ENCODE data around the gene KRTAP5-11. TPM values are rescaled to one million over a fixed set of nuclear protein-coding genes. Genes with fewer than 3 reads are reported as not detected.

Gene KRTAP5-11, protein sequence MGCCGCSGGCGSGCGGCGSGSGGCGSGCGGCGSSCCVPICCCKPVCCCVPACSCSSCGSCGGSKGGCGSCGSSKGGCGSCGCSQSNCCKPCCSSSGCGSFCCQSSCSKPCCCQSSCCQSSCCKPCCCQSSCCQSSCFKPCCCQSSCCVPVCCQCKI
- not detected in 2 replicates for total RNA-seq

DNA sequence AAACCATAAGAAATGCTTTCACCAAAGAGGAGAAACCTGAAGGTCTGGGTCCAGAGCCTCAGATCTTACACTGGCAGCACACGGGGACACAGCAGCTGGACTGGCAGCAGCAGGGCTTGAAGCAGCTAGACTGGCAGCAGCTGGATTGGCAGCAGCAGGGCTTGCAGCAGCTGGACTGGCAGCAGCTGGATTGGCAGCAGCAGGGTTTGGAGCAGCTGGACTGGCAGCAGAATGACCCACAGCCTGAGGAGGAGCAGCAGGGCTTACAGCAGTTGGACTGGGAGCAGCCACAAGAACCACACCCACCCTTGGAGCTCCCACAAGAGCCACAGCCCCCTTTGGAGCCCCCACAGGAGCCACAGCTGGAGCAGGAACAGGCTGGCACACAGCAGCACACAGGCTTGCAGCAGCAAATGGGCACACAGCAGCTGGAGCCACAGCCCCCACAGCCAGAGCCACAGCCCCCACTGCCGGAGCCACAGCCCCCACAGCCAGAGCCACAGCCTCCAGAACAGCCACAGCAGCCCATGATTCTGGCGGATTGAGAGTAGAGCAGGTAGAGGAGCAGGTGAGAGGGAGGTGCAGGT, at the start of gene KRTAP5-11:
Gene KRTAP5-11 (minus strand): TSS at position 567 of the 587 bp plus-strand sequence. CDS start 38 bp downstream, at position 529.

DNA sequence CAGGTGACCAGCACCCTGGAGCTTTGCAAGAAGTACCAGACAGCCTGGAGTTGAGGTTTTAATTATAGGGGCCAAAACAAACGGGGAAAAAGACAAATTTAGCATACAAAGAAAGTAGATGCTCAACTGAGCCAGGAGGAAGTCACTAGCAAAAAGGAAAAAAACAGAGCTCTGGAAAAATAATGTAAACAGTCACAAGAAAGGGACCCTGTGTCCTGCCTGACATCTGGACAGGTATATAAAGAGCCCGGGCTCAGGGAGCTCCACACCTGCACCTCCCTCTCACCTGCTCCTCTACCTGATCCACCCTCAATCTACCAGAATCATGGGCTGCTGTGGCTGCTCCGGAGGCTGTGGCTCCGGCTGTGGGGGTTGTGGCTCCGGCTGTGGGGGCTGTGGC, 17.4 kb downstream of the KRTAP5-11 start, which contains the start of gene KRTAP5-10:
Gene KRTAP5-10 (plus strand): TSS at position 301 of the 400 bp plus-strand sequence. CDS start 25 bp downstream, at position 326.

DNA sequence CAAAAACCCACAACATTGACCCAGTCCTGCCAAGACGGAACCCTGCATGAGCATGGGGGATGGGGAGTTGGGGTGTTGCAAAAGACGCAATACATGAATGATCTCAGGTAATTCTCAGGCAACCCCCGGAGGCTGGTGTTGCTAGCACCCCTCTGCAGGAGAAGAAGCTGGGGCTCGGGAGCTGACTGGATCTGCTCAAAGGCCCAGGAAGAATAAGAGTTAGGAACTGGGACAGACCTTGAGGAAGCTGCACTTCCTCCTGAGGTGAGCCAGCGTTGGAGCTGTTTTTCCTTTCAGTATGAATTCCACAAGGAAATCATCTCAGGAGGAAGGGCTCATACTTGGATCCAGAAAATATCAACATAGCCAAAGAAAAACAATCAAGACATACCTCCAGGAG, 34.6 kb downstream of the KRTAP5-11 start, which contains the start of gene KRTAP5-9:
Gene KRTAP5-9 (plus strand): TSS at position 301 of the 400 bp plus-strand sequence. CDS start 238 bp downstream, outside the sequence.

DNA sequence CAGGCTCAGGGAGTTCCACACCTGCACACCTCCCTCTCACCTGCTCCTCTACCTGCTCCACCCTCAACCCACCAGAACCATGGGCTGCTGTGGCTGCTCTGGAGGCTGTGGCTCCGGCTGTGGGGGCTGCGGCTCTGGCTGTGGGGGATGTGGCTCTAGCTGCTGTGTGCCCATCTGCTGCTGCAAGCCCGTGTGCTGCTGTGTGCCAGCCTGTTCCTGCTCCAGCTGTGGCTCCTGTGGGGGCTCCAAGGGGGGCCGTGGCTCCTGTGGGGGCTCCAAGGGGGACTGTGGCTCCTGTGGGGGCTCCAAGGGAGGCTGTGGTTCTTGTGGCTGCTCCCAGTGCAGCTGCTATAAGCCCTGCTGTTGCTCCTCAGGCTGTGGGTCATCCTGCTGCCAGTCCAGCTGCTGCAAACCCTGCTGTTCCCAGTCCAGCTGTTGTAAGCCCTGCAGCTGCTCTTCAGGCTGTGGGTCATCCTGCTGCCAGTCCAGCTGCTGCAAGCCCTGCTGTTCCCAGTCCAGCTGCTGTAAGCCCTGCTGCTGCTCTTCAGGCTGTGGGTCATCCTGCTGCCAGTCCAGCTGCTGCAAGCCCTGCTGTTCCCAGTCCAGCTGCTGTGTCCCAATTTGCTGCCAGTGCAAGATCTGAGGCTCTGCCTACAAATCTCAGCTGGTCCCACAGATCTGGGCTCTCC, 44.6 kb downstream of the KRTAP5-11 start, which contains the start of gene KRTAP5-8:
Gene KRTAP5-8 (plus strand): TSS at position 49 of the 689 bp plus-strand sequence. CDS start 31 bp downstream, at position 80.

Other genes starting within 250 kb of the KRTAP5-11 start
- 97.8 and 119 TPM in 2 replicates for gene DHCR7, start 134.5 kb downstream of the KRTAP5-11 start, total RNA-seq
- 81.9 and 113 TPM in 2 replicates for gene NADSYN1, start 129.7 kb downstream of the KRTAP5-11 start, total RNA-seq
- not detected in 2 replicates for gene KRTAP5-7, start 55.6 kb downstream of the KRTAP5-11 start, total RNA-seq
- gene KRTAP5-8, start 44.9 kb downstream of the KRTAP5-11 start, total RNA-seq: not detected in 2 replicates
- not detected in 2 replicates for gene KRTAP5-9, start 34.5 kb downstream of the KRTAP5-11 start, total RNA-seq
- gene KRTAP5-10, start 17.3 kb downstream of the KRTAP5-11 start, total RNA-seq: not detected in 2 replicates